Endodermal cell (in vitro differentiated cells): ENCODE results near the gene NUBPL. TPM values are rescaled to one million over a fixed set of nuclear protein-coding genes. Genes with fewer than 3 reads are reported as not detected.
A peak's percentile ranks its signal among the peaks of the same experiment; 100 is the strongest.
"Not testable (repeated sequence)": the region's sequence is repeated elsewhere in the genome, so short reads cannot be mapped to it uniquely, and the experiment has no call there.

Source experiments
- DNase-seq: peaks from one replicate; pipeline ENCODE4 v3.0.0-alpha.2; 2017
- H3K27ac ChIP-seq: 2 replicates; pipeline ENCODE4 v1.5.1; 2013; ENCODE audit warnings: mild to moderate bottlenecking, low read depth, low read length, moderate library complexity
- H3K27me3 ChIP-seq: 2 replicates; pipeline ENCODE4 v1.6.1; 2013; ENCODE audit warnings: mild to moderate bottlenecking, low read length, moderate library complexity; ENCODE audit not compliant: insufficient read depth, control insufficient read depth, poor library complexity, severe bottlenecking
- H3K36me3 ChIP-seq: 2 replicates; pipeline ENCODE4 v1.7.0; 2013; ENCODE audit warnings: mild to moderate bottlenecking, low read length, moderate library complexity; ENCODE audit not compliant: control insufficient read depth, insufficient read depth
- H3K4me1 ChIP-seq: one replicate; pipeline ENCODE4 v1.7.0; 2013; ENCODE audit warnings: low read length; ENCODE audit not compliant: control insufficient read depth, insufficient read depth
- H3K4me3 ChIP-seq: 2 replicates; pipeline ENCODE4 v1.5.1; 2013; ENCODE audit warnings: mild to moderate bottlenecking, low read length, moderate library complexity
- H3K9ac ChIP-seq: 2 replicates; pipeline ENCODE4 v1.6.1; 2013; ENCODE audit warnings: mild to moderate bottlenecking, low read length, moderate library complexity; ENCODE audit not compliant: poor library complexity, severe bottlenecking; ENCODE audit errors: extremely low read depth
- H3K9me3 ChIP-seq: 2 replicates; pipeline ENCODE4 v1.6.1; 2013; ENCODE audit warnings: mild to moderate bottlenecking, low read length, moderate library complexity; ENCODE audit not compliant: control insufficient read depth
- H3K27ac Mint-ChIP-seq: 2 replicates; pipeline ENCODE4 v1.8.0; 2020; ENCODE audit warnings: mixed read lengths
- H3K27me3 Mint-ChIP-seq: 2 replicates; pipeline ENCODE4 v1.8.0; 2021; ENCODE audit warnings: mild to moderate bottlenecking, mixed read lengths; ENCODE audit not compliant: insufficient read depth
- H3K36me3 Mint-ChIP-seq: 2 replicates; pipeline ENCODE4 v1.8.0; 2020; ENCODE audit warnings: low read depth, mixed read lengths
- H3K4me1 Mint-ChIP-seq: 2 replicates; pipeline ENCODE4 v1.8.0; 2020; ENCODE audit warnings: mixed read lengths
- H3K4me3 Mint-ChIP-seq: 2 replicates; pipeline ENCODE4 v1.8.0; 2020; ENCODE audit warnings: mild to moderate bottlenecking, moderate library complexity, mixed read lengths
- H3K9me3 Mint-ChIP-seq: 2 replicates; pipeline ENCODE4 v1.8.0; 2020; ENCODE audit warnings: mild to moderate bottlenecking, mixed read lengths
- WGBS, 2 experiments: methylation state at CpG; one replicate each; pipeline versions ENCODE4 v1.1.5 to v1.1.7; 2013; ENCODE audit warnings: missing lambda C conversion rate in 2 of 2, mixed read lengths in 1 of 2; ENCODE audit not compliant: insufficient coverage in 1 of 2, insufficient read length in 1 of 2; 5-methylcytosine and 5-hydroxymethylcytosine counted together
- total RNA-seq, 2 donors: library from RNA; stranded (reverse); fragmentation: NEBNext Ultra II Directional in 1 of 2; extraction: Animal tissue kit (Norgen Biotek cat#: 25700) in 1 of 2; gene quantifications; 2 replicates in 1 of 2; 3 replicates in 1 of 2; pipeline ENCODE4 v1.2.1, GENCODE V29; 2021
- TF ChIP-seq, protein P1 (sequence below): fragments of 200-600 bp; sonication (generic); conservative IDR thresholded peaks from 2 replicates; pipeline ENCODE4 v1.5.0; 2021; ENCODE audit warnings: antibody characterized with exemption, mild to moderate bottlenecking

NUBPL gene
- total RNA-seq, 2 donors from 2014 or later = 12.2 to 14.0 TPM

GRCh38 chr14:31787377-31787776 lies 226.2 kb downstream of the NUBPL start:
- no peaks in the 10 kb centered on the region for H3K27me3 ChIP-seq
- Mint-ChIP-seq H3K4me3 (no peak overlapping the region), H3K4me1 (no peaks in the 10 kb centered on the region), H3K27ac (no peak overlapping the region), H3K27me3 (no peaks in the 10 kb centered on the region), H3K36me3 (peaks cover 14% of the 10 kb centered on the region), H3K9me3 (peaks cover 38% of the 10 kb centered on the region)
- TF ChIP-seq, protein P1, sequence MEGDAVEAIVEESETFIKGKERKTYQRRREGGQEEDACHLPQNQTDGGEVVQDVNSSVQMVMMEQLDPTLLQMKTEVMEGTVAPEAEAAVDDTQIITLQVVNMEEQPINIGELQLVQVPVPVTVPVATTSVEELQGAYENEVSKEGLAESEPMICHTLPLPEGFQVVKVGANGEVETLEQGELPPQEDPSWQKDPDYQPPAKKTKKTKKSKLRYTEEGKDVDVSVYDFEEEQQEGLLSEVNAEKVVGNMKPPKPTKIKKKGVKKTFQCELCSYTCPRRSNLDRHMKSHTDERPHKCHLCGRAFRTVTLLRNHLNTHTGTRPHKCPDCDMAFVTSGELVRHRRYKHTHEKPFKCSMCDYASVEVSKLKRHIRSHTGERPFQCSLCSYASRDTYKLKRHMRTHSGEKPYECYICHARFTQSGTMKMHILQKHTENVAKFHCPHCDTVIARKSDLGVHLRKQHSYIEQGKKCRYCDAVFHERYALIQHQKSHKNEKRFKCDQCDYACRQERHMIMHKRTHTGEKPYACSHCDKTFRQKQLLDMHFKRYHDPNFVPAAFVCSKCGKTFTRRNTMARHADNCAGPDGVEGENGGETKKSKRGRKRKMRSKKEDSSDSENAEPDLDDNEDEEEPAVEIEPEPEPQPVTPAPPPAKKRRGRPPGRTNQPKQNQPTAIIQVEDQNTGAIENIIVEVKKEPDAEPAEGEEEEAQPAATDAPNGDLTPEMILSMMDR = peak; percentile 39
- H3K4me1 ChIP-seq = no peaks in the 10 kb centered on the region
- WGBS, 2 experiments = 79 to 82% methylated on average over 2 to 3 of the region's 3 CpGs
- H3K27ac ChIP-seq = no peak overlapping the region
- H3K4me3 ChIP-seq = no peak overlapping the region
- H3K36me3 ChIP-seq = no peaks in the 10 kb centered on the region
- H3K9me3 ChIP-seq = peaks cover 12% of the 10 kb centered on the region
- DNase-seq = no peak
- H3K9ac ChIP-seq = no peak overlapping the region

DNA sequence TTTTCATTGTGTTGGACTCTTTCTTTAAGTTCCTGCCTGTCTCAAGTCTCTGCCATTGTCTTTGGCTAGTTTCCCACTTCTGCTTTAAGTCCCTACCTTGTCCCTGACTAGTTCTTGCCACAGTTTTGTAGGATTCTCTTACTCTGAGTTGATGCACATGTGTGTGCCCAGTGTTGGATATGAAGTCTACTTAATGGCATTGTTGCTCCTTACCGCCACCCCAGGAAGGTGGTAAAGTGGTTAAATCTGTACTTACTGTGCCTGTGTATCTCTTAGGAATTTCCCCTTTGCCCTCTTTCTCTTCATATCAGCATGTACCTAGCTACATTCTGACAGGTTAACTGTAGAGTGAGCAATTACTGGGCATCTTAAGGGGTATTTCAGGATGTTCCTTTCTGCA lies 227.1 kb downstream of the NUBPL start:
- H3K4me1 ChIP-seq = no peaks in the 10 kb centered on the region
- peaks cover 29% of the 10 kb centered on the region for H3K9me3 Mint-ChIP-seq
- H3K27me3 ChIP-seq = no peaks in the 10 kb centered on the region
- H3K4me1 Mint-ChIP-seq = no peaks in the 10 kb centered on the region
- TF ChIP-seq, protein P1 = no peak
- H3K9me3 ChIP-seq = peaks cover 2% of the 10 kb centered on the region
- no peaks in the 10 kb centered on the region for H3K36me3 ChIP-seq
- WGBS, 2 experiments = 83 to 100% methylated on average over 1 of the region's 1 CpG
- H3K27me3 Mint-ChIP-seq = no peaks in the 10 kb centered on the region
- H3K9ac ChIP-seq = no peak overlapping the region
- H3K27ac ChIP-seq = no peak overlapping the region
- no peak overlapping the region for H3K27ac Mint-ChIP-seq
- H3K4me3 ChIP-seq = no peak overlapping the region
- H3K36me3 Mint-ChIP-seq = peaks cover 14% of the 10 kb centered on the region
- no peak for DNase-seq
- no peak overlapping the region for H3K4me3 Mint-ChIP-seq

DNA sequence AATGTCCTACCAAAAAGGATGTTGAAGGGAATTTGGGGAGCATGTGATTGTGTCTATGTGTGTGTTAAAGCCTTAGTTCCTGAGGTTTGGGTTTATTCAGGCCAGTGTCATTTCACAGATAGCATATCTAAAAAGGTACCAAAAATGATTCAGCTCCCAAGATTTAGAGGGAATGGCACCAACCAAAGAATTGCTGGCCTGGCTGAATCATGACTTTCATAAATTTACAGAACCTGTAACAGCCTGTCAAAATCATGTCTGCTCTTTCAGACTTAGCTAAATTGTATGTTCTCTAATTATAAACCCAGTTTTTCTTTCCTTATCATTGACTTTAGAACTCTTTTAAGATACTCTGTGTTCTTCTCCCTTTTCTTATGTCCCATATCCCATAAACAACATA lies 231.5 kb downstream of the NUBPL start:
- H3K4me1 ChIP-seq = no peaks in the 10 kb centered on the region
- H3K27ac ChIP-seq = no peak overlapping the region
- H3K9me3 Mint-ChIP-seq = peaks cover 11% of the 10 kb centered on the region
- no peak overlapping the region for H3K9ac ChIP-seq
- no peaks in the 10 kb centered on the region for H3K4me1 Mint-ChIP-seq
- H3K4me3 Mint-ChIP-seq = no peak overlapping the region
- H3K4me3 ChIP-seq = no peak overlapping the region
- no peak overlapping the region for H3K27ac Mint-ChIP-seq
- no peaks in the 10 kb centered on the region for H3K27me3 Mint-ChIP-seq
- H3K27me3 ChIP-seq = no peaks in the 10 kb centered on the region
- peaks cover 10% of the 10 kb centered on the region for H3K36me3 Mint-ChIP-seq
- no peaks in the 10 kb centered on the region for H3K9me3 ChIP-seq
- H3K36me3 ChIP-seq = no peaks in the 10 kb centered on the region
- TF ChIP-seq, protein P1 = no peak
- no peak for DNase-seq

DNA sequence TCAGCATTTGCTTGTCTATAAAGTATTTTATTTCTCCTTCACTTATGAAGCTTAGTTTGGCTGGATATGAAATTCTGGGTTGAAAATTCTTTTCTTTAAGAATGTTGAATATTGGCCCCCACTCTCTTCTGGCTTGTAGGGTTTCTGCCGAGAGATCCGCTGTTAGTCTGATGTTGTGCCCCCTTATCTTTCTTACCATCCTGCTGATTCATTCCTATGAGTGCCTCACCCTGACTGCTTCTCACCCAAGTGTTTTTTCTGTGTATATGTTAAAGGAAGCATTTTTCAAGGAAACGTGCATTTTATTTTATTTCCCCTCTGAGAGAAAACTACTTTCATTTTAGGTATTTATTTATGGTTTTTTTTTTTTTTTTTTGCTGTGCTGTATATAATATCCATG lies 236.7 kb downstream of the NUBPL start:
- H3K27me3 Mint-ChIP-seq, H3K27me3 ChIP-seq, H3K27ac ChIP-seq, H3K27ac Mint-ChIP-seq, H3K9me3 ChIP-seq, H3K9me3 Mint-ChIP-seq, H3K36me3 ChIP-seq, DNase-seq, H3K4me3 ChIP-seq, H3K4me1 ChIP-seq, H3K4me3 Mint-ChIP-seq, H3K9ac ChIP-seq, H3K36me3 Mint-ChIP-seq, H3K4me1 Mint-ChIP-seq: not testable (repeated sequence)
- 98 to 100% methylated on average over 2 to 3 of the region's 3 CpGs for WGBS, 2 experiments
